Osteoblast (primary cell): ENCODE results near the gene FYCO1. TPM values are rescaled to one million over a fixed set of nuclear protein-coding genes. Genes with fewer than 3 reads are reported as not detected.

Experiments used
- DNase-seq: peaks from one replicate; pipeline ENCODE4 v3.0.0; 2011; ENCODE audit warnings: low spot score, mixed read lengths; ENCODE audit not compliant: insufficient read length; ENCODE audit errors: missing footprints
- H2AFZ ChIP-seq: 2 replicates; pipeline ENCODE4 v1.6.0; 2011; ENCODE audit warnings: mild to moderate bottlenecking, low read length
- H3K27ac ChIP-seq: 2 replicates; pipeline ENCODE4 v1.5.1; 2011; ENCODE audit warnings: mild to moderate bottlenecking, low read depth, low read length, moderate library complexity
- H3K27me3 ChIP-seq: 2 replicates; pipeline ENCODE4 v1.6.0; 2012; ENCODE audit warnings: mild to moderate bottlenecking, control low read depth, inconsistent platforms, low read length, moderate library complexity; ENCODE audit not compliant: insufficient read depth
- H3K36me3 ChIP-seq: 2 replicates; pipeline ENCODE4 v1.5.1; 2011; ENCODE audit warnings: mild to moderate bottlenecking, low read length, control low read depth, moderate library complexity; ENCODE audit not compliant: insufficient read depth
- H3K4me1 ChIP-seq: 2 replicates; pipeline ENCODE4 v1.5.1; 2011; ENCODE audit warnings: mild to moderate bottlenecking, low read length, control low read depth, moderate library complexity; ENCODE audit not compliant: insufficient read depth
- H3K4me2 ChIP-seq: 2 replicates; pipeline ENCODE4 v1.6.0; 2011; ENCODE audit warnings: mild to moderate bottlenecking, low read length; ENCODE audit not compliant: insufficient read depth
- H3K4me3 ChIP-seq: fragments of 200-600 bp; sonication (generic); 3 replicates; pipeline ENCODE4 v1.5.1; 2012; ENCODE audit warnings: mild to moderate bottlenecking, low read length, inconsistent platforms; ENCODE audit not compliant: insufficient read depth
- H3K79me2 ChIP-seq: 2 replicates; pipeline ENCODE4 v1.6.0; 2012; ENCODE audit warnings: mild to moderate bottlenecking, low read length, control low read depth, inconsistent platforms; ENCODE audit not compliant: insufficient read depth
- H3K9me3 ChIP-seq: 2 replicates; pipeline ENCODE4 v1.5.1; 2011; ENCODE audit warnings: low read depth, low read length, control low read depth
- H4K20me1 ChIP-seq: 2 replicates; pipeline ENCODE4 v1.6.0; 2012; ENCODE audit warnings: mild to moderate bottlenecking, low read length, control low read depth; ENCODE audit not compliant: insufficient read depth
- total RNA-seq: library from RNA; depleted of rRNA; stranded (reverse); fragments of >200 nt; gene quantifications from 2 replicates; pipeline ENCODE4 v1.2.3, GENCODE V29; 2012
- TF ChIP-seq, protein P1 (sequence below): IDR thresholded peaks from 2 replicates; pipeline ENCODE4 v1.5.1; 2011; ENCODE audit warnings: mild to moderate bottlenecking, low read depth, low read length, moderate library complexity; ENCODE audit errors: extremely low read depth

The FYCO1 gene
- total RNA-seq, 1 donor, result 25.0 TPM

DNA sequence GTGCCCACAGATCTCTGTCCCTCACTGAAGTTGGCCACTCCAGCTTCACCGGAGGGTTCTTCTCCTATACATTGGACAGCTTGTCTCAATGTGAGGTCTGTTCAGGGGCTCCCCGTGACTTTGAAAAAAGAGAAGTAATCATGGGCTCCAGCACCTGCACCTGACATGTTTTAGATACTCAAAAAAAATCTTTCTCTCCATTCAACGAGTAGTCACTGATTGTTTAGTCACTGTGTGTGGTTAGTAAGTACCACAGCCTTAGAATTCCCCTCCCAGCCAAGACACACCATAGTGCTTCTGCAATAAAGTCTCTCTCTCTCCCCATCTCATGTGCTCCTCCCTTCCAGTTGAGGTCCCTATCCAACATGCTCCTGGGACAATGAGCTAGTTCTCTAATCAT lies 90.7 kb downstream of the FYCO1 start:
- no peak overlapping the region for H3K27ac ChIP-seq
- H3K9me3 ChIP-seq, result no peaks in the 10 kb centered on the region
- DNase-seq, result no peak
- H3K36me3 ChIP-seq, result no peaks in the 10 kb centered on the region
- TF ChIP-seq, protein P1, sequence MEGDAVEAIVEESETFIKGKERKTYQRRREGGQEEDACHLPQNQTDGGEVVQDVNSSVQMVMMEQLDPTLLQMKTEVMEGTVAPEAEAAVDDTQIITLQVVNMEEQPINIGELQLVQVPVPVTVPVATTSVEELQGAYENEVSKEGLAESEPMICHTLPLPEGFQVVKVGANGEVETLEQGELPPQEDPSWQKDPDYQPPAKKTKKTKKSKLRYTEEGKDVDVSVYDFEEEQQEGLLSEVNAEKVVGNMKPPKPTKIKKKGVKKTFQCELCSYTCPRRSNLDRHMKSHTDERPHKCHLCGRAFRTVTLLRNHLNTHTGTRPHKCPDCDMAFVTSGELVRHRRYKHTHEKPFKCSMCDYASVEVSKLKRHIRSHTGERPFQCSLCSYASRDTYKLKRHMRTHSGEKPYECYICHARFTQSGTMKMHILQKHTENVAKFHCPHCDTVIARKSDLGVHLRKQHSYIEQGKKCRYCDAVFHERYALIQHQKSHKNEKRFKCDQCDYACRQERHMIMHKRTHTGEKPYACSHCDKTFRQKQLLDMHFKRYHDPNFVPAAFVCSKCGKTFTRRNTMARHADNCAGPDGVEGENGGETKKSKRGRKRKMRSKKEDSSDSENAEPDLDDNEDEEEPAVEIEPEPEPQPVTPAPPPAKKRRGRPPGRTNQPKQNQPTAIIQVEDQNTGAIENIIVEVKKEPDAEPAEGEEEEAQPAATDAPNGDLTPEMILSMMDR, result no peak
- H3K79me2 ChIP-seq, result no peaks in the 10 kb centered on the region
- peaks cover 21% of the 10 kb centered on the region for H3K4me1 ChIP-seq
- H3K4me2 ChIP-seq, result no peak overlapping the region
- no peaks in the 10 kb centered on the region for H4K20me1 ChIP-seq
- H3K4me3 ChIP-seq, result no peak overlapping the region
- peaks cover 9% of the 10 kb centered on the region for H3K27me3 ChIP-seq
- H2AFZ ChIP-seq, result no peak overlapping the region

DNA sequence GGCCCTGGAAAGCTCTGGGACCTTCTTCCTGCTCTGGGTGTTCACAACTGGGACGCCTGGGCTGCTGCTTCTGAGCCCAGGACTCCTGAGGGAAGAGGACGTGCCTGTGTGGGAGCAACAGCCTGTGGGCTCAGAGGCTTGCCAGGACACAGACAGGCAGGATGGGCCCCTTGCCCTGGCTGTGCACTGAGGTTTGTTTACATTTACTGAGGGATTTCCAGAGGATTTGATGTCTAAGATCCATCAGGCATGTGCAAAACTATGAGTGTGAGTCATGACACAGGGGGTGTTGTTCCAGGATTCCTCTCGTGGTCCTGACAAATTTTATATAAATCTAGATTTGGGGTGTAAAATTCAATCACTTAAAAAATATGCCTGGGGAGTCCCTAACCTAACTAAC lies 98.7 kb downstream of the FYCO1 start:
- H3K27ac ChIP-seq, result no peak overlapping the region
- H3K4me3 ChIP-seq, result no peak overlapping the region
- no peaks in the 10 kb centered on the region for H3K36me3 ChIP-seq
- no peaks in the 10 kb centered on the region for H3K9me3 ChIP-seq
- no peaks in the 10 kb centered on the region for H3K79me2 ChIP-seq
- DNase-seq, result peak; percentile 76
- H2AFZ ChIP-seq, result no peak overlapping the region
- H3K4me1 ChIP-seq, result no peaks in the 10 kb centered on the region
- no peak overlapping the region for H3K4me2 ChIP-seq
- H3K27me3 ChIP-seq, result peaks cover 23% of the 10 kb centered on the region
- H4K20me1 ChIP-seq, result no peaks in the 10 kb centered on the region
- TF ChIP-seq, protein P1, result no peak

DNA sequence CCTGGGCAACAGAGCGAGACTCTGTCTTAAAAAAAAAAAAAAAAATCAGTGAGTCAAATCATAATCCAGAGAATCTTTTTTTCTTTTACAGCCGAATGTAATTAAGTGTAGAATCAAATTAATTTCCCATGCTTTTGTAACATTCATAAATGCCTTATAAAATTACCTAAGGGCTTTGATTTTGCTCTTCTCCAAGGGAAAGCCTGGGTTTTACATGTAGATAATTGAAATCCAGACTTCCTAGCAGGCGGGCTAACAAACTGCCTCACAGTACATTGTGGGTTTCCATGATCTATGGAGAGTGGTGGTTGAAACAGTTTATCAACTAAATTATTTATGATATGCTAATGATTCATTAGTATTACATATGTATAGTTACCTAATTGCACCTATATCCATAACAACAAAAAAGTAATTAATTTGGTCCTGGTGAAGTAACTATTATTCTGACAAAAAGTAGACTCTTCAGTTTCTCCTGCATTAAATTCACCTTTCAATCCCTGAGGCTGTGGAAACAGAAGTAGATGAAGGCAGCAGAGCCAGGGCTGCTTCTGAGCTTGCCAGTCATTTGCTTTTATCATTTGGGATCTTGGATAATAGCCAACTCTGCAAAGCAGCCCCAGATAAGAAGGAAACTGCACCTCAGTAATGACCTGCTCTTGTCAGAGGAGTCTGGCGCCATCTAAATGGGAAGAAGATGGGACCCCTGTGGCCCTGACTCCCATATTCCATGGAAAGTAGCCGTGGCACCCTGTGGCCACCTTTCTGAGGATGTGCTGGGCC lies 99.7 kb downstream of the FYCO1 start:
- Histone ChIP-seq H3K36me3 (no peaks in the 10 kb centered on the region), H3K27ac (no peak overlapping the region), H3K4me2 (no peak overlapping the region), H3K27me3 (peaks cover 31% of the 10 kb centered on the region), H3K79me2 (no peaks in the 10 kb centered on the region), H3K9me3 (no peaks in the 10 kb centered on the region), H4K20me1 (no peaks in the 10 kb centered on the region), H3K4me1 (no peaks in the 10 kb centered on the region), H3K4me3 (no peak overlapping the region), H2AFZ (no peak overlapping the region)
- no peak for DNase-seq
- TF ChIP-seq, protein P1, result no peak

DNA sequence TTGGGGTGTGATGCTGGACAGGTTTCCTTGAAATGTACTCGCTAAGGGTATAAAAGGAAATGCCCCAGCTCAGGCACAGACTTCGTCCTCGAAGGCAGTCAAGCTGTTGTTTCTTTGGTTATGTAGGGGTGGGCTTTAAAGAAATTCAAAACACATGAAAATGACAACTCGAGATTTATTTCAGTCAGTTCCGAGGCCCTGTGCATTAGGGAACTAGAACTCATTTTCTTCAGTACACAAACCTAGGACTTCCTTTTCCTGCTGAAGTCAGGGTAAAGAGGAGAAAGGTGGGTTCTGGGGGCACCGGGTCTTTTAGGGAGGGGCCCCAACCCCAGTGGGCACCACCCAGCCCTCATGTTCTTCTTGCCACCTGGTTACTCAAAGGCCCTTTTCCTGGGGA lies 101.6 kb downstream of the FYCO1 start:
- H3K36me3 ChIP-seq, result no peaks in the 10 kb centered on the region
- no peak overlapping the region for H3K4me2 ChIP-seq
- H3K27ac ChIP-seq, result no peak overlapping the region
- H3K79me2 ChIP-seq, result no peaks in the 10 kb centered on the region
- TF ChIP-seq, protein P1, result no peak
- H4K20me1 ChIP-seq, result no peaks in the 10 kb centered on the region
- no peak for DNase-seq
- H3K9me3 ChIP-seq, result no peaks in the 10 kb centered on the region
- no peaks in the 10 kb centered on the region for H3K4me1 ChIP-seq
- no peak overlapping the region for H3K4me3 ChIP-seq
- H3K27me3 ChIP-seq, result peaks cover 37% of the 10 kb centered on the region
- no peak overlapping the region for H2AFZ ChIP-seq
